ENCODE results near the gene PRKCA.

The PRKCA gene

GRCh38 chr17:66515974-66516373 lies 213.6 kb downstream of the PRKCA start:
- no peak for TF ChIP-seq CTCF (IDR thresholded peaks at IDR 0.05; ENCODE audit: low read depth, low read length)
- no peak overlapping the region for H3K4me3 ChIP-seq (ENCODE audit: low read depth, low read length)

GRCh38 chr17:66517336-66518009 lies 215.1 kb downstream of the PRKCA start:
- TF ChIP-seq CTCF (IDR thresholded peaks at IDR 0.05; ENCODE audit: low read depth, low read length): no peak
- H3K4me3 ChIP-seq (ENCODE audit: low read depth, low read length): no peak overlapping the region

GRCh38 chr17:66518108-66518507 lies 215.7 kb downstream of the PRKCA start:
- no peak overlapping the region for H3K4me3 ChIP-seq (ENCODE audit: low read depth, low read length)
- TF ChIP-seq CTCF (IDR thresholded peaks at IDR 0.05; ENCODE audit: low read depth, low read length): no peak

GRCh38 chr17:66518677-66519076 lies 216.3 kb downstream of the PRKCA start:
- no peak for TF ChIP-seq CTCF (IDR thresholded peaks at IDR 0.05; ENCODE audit: low read depth, low read length)
- H3K4me3 ChIP-seq (ENCODE audit: low read depth, low read length): no peak overlapping the region

- TF ChIP-seq CTCF (IDR thresholded peaks at IDR 0.05; ENCODE audit: low read depth, low read length): no peak
- H3K4me3 ChIP-seq (ENCODE audit: low read depth, low read length): no peak overlapping the region
Measured at GRCh38 chr17:66519154-66519553, 216.7 kb downstream of the PRKCA start.

- no peak overlapping the region for H3K4me3 ChIP-seq (ENCODE audit: low read depth, low read length)
- TF ChIP-seq CTCF (IDR thresholded peaks at IDR 0.05; ENCODE audit: low read depth, low read length): no peak
Measured at GRCh38 chr17:66520999-66521398, 218.6 kb downstream of the PRKCA start.

GRCh38 chr17:66522591-66523272 lies 220.3 kb downstream of the PRKCA start:
- no peak overlapping the region for H3K4me3 ChIP-seq (ENCODE audit: low read depth, low read length)
- no peak for TF ChIP-seq CTCF (IDR thresholded peaks at IDR 0.05; ENCODE audit: low read depth, low read length)

Data from WI38 (cell line).